ENCODE measurements around the gene RNF181.

RNF181 gene

GRCh38 chr2:85607268-85608215 is 12.0 kb downstream of the RNF181 start:
- H3K27me3 ChIP-seq (replicated peaks; ENCODE audit: insufficient read depth, low read length) = no peaks in the 10 kb centered on the region
- DNase-seq = no peak
- no peak overlapping the region for H3K4me2 ChIP-seq (ENCODE audit: low read depth, low read length)
- H4K20me1 ChIP-seq (ENCODE audit: insufficient read depth, low read length) = no peaks in the 10 kb centered on the region
- no peak overlapping the region for H3K9ac ChIP-seq (ENCODE audit: low read length)
- TF ChIP-seq EZH2 (optimal IDR thresholded peaks at IDR 0.05; ENCODE audit: low read depth, low read length) (no peak), CTCF (IDR thresholded peaks at IDR 0.05; ENCODE audit: low read length) (no peak), EZH2phosphoT487 (IDR thresholded peaks at IDR 0.05; ENCODE audit: low read length) (no peak)
- no peaks in the 10 kb centered on the region for H3K4me1 ChIP-seq (ENCODE audit: low read length)
- H3K27ac ChIP-seq (ENCODE audit: low read length) = no peak overlapping the region
- H2AFZ ChIP-seq (ENCODE audit: low read length) = no peak overlapping the region
- H3K9me2 ChIP-seq (replicated peaks; ENCODE audit: insufficient read depth, low read length) = no peaks in the 10 kb centered on the region
- no peaks in the 10 kb centered on the region; the same call in 1 of the 2 replicates for H3K36me3 ChIP-seq (replicated peaks; ENCODE audit: insufficient read depth, low read length)
- no peak overlapping the region for H3K4me3 ChIP-seq (ENCODE audit: low read length)
- peaks cover 15% of the 10 kb centered on the region for H3K79me2 ChIP-seq (ENCODE audit: low read length)
- no peaks in the 10 kb centered on the region for H3K9me3 ChIP-seq (replicated peaks; ENCODE audit: insufficient read depth, low read length)
- H3F3A ChIP-seq (ENCODE audit: insufficient read depth, low read length) = peaks cover 4% of the 10 kb centered on the region; the same call in 1 of the 2 replicates

GRCh38 chr2:85611217-85611704 is 15.7 kb downstream of the RNF181 start:
- Histone ChIP-seq H3K9me2 (replicated peaks; ENCODE audit: insufficient read depth, low read length) (no peaks in the 10 kb centered on the region), H3K27me3 (replicated peaks; ENCODE audit: insufficient read depth, low read length) (no peaks in the 10 kb centered on the region), H3K79me2 (ENCODE audit: low read length) (peaks cover 18% of the 10 kb centered on the region), H3F3A (ENCODE audit: insufficient read depth, low read length) (peaks cover 4% of the 10 kb centered on the region; the same call in 1 of the 2 replicates), H3K9ac (ENCODE audit: low read length) (peak overlapping the region; percentile 73), H3K4me3 (ENCODE audit: low read length) (peak overlapping the region; percentile 89), H3K9me3 (replicated peaks; ENCODE audit: insufficient read depth, low read length) (no peaks in the 10 kb centered on the region), H3K4me2 (ENCODE audit: low read depth, low read length) (peak overlapping the region; percentile 92), H3K4me1 (ENCODE audit: low read length) (no peaks in the 10 kb centered on the region), H3K27ac (ENCODE audit: low read length) (peak overlapping the region; percentile 24; the same call in 1 of the 2 replicates), H4K20me1 (ENCODE audit: insufficient read depth, low read length) (no peaks in the 10 kb centered on the region), H2AFZ (ENCODE audit: low read length) (peak overlapping the region; percentile 90), H3K36me3 (replicated peaks; ENCODE audit: insufficient read depth, low read length) (no peaks in the 10 kb centered on the region; the same call in 1 of the 2 replicates)
- no peak for TF ChIP-seq EZH2 (optimal IDR thresholded peaks at IDR 0.05; ENCODE audit: low read depth, low read length)
- no peak for TF ChIP-seq CTCF (IDR thresholded peaks at IDR 0.05; ENCODE audit: low read length)
- no peak for TF ChIP-seq EZH2phosphoT487 (IDR thresholded peaks at IDR 0.05; ENCODE audit: low read length)
- no peak for DNase-seq

GRCh38 chr2:85611705-85612587 is 16.4 kb downstream of the RNF181 start, which contains the start of gene C2orf68:
TSS of gene C2orf68 (minus strand) at chr2:85612066. CDS start at chr2:85611984, 82 bp downstream.
- peak within 1 kb of the TSS; percentile 89 for H3K4me3 ChIP-seq (ENCODE audit: low read length)
- no peaks in the 10 kb centered on the region for H3K9me2 ChIP-seq (replicated peaks; ENCODE audit: insufficient read depth, low read length)
- no peaks in the 10 kb centered on the region for H3K9me3 ChIP-seq (replicated peaks; ENCODE audit: insufficient read depth, low read length)
- H3F3A ChIP-seq (ENCODE audit: insufficient read depth, low read length) = peaks cover 4% of the 10 kb centered on the region; the same call in 1 of the 2 replicates
- H3K27me3 ChIP-seq (replicated peaks; ENCODE audit: insufficient read depth, low read length) = no peaks in the 10 kb centered on the region
- H3K36me3 ChIP-seq (replicated peaks; ENCODE audit: insufficient read depth, low read length) = no peaks in the 10 kb centered on the region; the same call in 1 of the 2 replicates
- peak within 1 kb of the TSS; percentile 90 for H2AFZ ChIP-seq (ENCODE audit: low read length)
- H3K79me2 ChIP-seq (ENCODE audit: low read length) = peaks cover 25% of the 10 kb centered on the region
- peak within 1 kb of the TSS; percentile 73 for H3K9ac ChIP-seq (ENCODE audit: low read length)
- H3K4me1 ChIP-seq (ENCODE audit: low read length) = 0 out of 2 replicates have a peak, but pooled peaks cover under 1% of the 10 kb centered on the region
- H4K20me1 ChIP-seq (ENCODE audit: insufficient read depth, low read length) = no peaks in the 10 kb centered on the region
- no peak for TF ChIP-seq EZH2phosphoT487 (IDR thresholded peaks at IDR 0.05; ENCODE audit: low read length)
- no peak for TF ChIP-seq EZH2 (optimal IDR thresholded peaks at IDR 0.05; ENCODE audit: low read depth, low read length)
- TF ChIP-seq CTCF (IDR thresholded peaks at IDR 0.05; ENCODE audit: low read length) = no peak
- H3K27ac ChIP-seq (ENCODE audit: low read length) = peak within 1 kb of the TSS; percentile 24; the same call in 1 of the 2 replicates
- peak within 1 kb of the TSS; percentile 92 for H3K4me2 ChIP-seq (ENCODE audit: low read depth, low read length)
- DNase-seq = peak; percentile 91

Data from MM.1S (cell line).